Amygdala (tissue), 56 donors: ENCODE results near the gene NXPH1.

Source experiments
- DNase-seq, 56 donors: peaks; one replicate each; lab custom pipeline; 2025; lab: John Stamatoyannopoulos, UW

NXPH1 gene

GRCh38 chr7:8435590-8436545, 2.5 kb downstream of the NXPH1 start:
- DNase-seq = no peak

DNA sequence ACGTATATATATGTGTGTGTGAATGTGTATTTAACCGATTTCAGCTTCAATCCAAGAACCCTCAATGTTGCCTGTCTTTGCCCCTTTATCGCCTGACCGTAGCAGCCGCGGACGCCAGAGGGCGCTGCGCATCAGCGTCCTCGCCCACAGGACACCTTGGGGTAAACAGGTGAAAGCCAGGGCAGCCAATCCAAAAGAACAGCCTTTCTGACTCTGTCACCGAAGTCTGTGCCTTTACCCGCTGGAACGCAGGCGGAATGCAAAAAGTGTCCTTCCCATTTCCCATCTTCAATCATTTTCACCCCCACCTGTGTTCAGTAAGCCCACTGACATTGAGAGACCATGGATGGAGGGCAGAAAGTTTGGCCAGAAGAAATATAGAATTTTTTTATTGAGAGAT, 3.6 kb downstream of the NXPH1 start:
- peak in 11 of 56 donors; percentile 13 to 63 (median 25) for DNase-seq

DNA sequence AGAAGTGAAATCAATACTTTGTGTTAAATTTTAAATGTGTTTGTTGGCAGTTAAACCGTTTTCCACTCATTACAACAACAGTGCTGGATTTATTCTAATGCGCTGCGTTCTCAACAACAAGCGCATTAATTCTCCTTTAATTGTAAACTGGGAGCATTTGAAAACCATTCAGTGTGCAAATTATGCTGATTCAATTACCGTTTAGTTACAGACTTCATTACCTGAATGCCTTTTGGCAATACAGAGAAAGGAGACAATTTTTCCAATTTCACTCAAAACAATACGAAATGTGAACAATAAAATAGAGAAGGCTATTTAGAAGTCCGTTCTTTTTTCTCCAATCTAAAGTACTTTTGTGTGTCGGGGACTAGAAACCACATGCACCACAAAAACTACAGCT, 4.2 kb downstream of the NXPH1 start:
- DNase-seq = no peak

- no peak for DNase-seq
Observed at GRCh38 chr7:8440670-8441069, 7.3 kb downstream of the NXPH1 start.

GRCh38 chr7:8441106-8441965, 7.9 kb downstream of the NXPH1 start:
- peak in 1 of 56 donors; percentile 9 for DNase-seq

DNA sequence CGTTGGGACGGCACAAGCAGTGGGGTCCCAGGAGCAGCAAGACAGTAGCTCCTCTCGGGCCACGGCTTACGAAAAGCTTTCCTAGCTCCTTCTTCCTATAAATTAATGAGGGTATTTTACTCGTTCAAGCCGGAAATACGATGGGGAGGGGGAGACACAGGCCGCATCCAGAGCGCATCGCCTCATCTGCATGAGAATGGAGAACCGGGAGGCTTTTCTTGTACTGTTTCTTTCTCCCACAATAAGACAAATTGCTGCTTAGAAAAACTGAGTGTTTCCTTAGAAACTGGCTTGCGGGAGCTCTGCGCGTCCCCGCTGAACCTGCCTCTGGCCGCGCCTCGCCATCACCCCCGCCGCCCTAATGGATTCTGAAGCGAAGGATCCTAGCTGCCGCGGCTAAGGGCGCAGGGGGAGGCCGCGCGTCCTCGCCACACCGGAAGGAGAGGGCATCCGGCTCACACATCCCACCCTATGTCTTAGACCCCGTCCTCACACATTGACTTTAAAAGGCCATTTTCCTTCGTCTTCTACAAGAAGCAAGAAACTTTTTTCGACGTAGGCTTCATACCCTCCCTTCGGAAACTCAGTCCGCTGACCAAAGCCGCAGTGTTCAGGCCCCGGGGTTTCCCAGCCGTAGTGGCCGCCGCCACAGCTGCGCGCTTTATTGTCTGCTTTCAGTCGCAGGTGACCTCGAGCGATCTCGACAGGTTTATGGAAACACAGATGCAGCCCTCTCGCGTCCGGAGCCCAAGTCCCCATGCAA, 8.8 kb downstream of the NXPH1 start:
- no peak for DNase-seq

GRCh38 chr7:8442814-8443304, 9.4 kb downstream of the NXPH1 start:
- DNase-seq = peak in 19 of 56 donors; percentile 24 to 70 (median 46)

DNA sequence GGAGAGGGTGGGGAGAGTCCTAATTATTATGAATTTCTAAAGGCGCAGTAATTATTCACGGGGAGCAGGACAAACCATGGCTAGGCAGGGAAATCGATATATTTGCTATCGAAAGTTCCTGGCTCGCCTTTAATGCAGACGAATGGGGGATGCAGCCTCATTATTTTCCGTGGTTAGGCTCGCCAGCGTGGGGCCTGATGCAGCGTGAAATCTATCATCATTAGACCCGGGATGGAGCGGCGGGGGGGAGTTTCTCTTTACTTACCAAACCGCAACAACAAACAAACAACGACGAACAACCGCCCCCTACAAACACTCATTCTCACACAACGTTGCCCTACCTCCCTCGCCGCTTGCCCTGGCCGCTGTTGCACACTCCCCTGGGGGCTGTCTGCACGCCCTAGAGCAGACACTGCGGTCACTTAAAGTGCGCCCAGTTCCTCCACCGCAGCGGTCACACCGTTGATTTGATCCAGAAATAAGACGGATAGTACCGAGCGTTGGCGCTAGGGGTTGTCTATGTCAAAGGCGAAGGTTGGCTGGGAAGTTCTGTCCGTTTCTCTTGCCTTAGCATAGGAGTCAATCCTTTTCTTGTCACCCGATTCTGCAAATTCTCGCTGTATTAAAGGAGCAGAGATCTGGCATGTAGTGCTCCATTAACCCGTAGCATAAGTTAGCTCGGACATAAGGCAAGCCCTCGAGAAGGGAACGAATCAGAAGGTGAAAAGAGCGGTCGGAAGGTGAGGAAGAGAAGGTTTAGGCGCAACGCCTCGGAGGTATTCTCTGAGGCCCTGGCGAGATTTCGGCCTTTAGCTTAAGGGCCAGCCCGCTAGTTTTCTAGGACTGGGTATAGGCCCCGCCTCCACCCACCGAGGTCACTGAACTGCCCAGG, 10.4 kb downstream of the NXPH1 start:
- DNase-seq = peak in 1 of 56 donors; percentile 10

GRCh38 chr7:8444468-8444769, 11.0 kb downstream of the NXPH1 start:
- DNase-seq = no peak

GRCh38 chr7:8453535-8453934, 20.1 kb downstream of the NXPH1 start:
- DNase-seq = no peak

DNA sequence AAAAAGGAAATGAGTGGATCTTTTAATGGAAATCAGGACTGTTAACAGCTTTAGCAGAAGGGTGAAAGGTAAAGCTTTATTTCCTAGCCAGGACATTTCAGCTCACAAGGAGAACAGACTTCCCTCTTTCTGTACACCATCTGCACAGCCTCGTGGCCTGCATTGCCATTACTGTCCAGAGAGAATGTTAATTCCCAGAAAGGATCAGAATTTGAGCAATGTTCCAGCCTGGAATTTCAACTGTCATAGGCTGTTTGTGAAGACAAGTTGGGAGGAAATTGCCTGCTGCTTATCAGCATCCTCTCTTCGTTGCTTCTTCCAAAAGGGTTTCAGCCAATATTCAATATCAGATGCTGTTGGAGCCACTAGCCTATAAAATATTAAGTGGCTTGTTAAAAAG, 22.0 kb downstream of the NXPH1 start:
- no peak for DNase-seq

DNA sequence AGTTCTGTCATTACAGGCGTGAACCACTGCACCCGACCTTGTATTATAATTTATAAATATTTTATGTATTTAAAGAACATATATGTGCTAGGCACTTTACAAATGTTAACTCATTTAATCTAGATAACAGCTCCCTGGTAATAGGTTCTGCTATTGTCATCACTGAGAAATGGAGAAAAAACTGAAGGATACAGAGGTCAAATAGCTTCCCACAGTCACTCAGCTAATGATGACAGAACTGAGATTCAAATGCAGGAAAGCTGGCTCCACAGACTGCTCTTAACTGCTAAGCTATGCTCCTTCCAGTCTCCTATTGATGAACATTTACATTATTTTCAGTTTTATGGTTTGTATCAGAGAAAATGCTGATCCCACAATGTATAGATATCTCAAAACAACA, 28.9 kb downstream of the NXPH1 start:
- no peak for DNase-seq

DNA sequence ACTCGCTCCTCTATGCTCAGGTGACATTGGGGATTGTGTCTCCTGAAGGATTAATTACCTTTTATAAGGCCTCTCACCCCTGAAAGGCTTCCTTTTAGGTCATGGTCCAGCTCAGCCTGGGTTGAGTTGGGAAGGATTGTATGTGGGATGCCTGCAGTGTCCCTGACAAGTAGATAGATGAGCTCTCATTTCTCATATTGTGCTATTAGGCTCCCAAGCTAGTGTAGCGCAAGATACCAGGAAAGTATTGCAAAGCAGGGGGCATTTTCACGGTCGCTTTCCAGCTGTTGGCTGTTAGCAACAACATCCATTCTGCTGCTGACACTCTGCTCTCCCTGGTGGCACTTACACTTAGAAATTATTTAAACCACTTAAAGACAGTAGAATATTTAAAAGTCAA, 31.9 kb downstream of the NXPH1 start:
- DNase-seq = no peak

DNA sequence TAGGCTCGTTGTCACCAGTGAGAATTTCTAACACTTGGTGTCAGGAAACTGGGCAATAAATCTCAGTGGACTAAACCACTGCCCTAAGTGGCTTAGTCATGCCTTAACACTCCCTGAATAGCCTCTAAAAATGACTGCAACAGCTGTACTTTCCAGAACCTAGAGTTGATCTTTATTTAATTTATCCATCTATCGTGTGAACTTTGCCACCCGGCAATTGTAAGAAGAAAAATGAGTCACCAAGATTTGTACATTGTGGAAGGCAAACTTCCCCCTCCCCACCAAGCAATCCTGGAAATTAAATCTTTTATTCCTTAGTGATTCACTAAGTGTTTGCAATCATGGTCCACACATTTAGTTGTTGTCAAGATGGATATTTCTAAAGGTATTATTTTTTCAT, 47.1 kb downstream of the NXPH1 start:
- DNase-seq = no peak

DNA sequence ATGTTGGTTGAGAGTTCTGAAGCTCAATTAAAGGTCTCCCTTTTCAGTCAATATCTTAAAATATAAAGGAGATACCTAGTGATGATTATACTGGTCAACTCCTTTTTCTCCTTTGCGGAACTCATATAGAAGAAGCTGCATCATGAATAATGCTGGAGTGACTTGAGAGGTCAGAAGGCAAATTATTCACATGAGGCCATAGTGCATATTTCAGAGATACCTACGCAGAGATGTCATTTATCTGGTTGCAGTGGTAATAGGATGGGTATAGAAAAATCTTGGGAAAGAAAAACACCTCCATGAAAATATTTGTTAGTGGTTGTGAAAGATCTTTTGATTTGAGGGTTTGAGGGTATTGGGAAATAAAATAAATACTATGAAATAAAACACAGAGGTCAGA, 47.7 kb downstream of the NXPH1 start:
- DNase-seq = no peak

GRCh38 chr7:8481752-8482446, 48.5 kb downstream of the NXPH1 start:
- peak in 8 of 56 donors; percentile 0 to 26 (median 3) for DNase-seq

GRCh38 chr7:8490391-8491045, 57.1 kb downstream of the NXPH1 start:
- DNase-seq = no peak

GRCh38 chr7:8491106-8491505, 57.7 kb downstream of the NXPH1 start:
- no peak for DNase-seq
